NCI-H2029 treated with DMSO at 0.1 percent for 48 hours (cell line): ENCODE measurements around the gene ARR3.
A peak's percentile ranks its signal among the peaks of the same experiment; 100 is the strongest.
"Not testable (repeated sequence)": the region's sequence is repeated elsewhere in the genome, so short reads cannot be mapped to it uniquely, and the experiment has no call there.

Source experiments
- DNase-seq: peaks from one replicate; lab custom pipeline; 2025; lab: John Stamatoyannopoulos, UW

The ARR3 gene

DNA sequence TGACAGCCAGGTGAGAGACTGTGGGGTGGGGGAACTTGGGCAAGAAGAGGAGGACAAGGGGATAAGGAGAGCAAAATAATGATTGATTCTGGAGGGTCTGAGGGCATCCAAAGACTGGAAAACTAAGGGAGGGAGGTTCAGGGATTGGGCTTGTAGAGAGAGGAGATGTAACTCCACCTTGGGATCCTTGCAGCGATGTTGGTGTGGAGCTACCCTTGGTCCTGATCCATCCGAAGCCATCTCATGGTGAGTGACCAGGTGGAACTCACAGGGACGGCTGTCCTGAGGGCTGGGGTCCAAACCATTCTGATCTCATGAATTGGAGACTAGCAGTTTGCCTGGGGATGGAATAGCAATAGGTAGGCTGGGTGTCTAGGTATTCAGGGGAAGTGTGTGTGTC, 12.4 kb downstream of the ARR3 start:
- DNase-seq = no peak

DNA sequence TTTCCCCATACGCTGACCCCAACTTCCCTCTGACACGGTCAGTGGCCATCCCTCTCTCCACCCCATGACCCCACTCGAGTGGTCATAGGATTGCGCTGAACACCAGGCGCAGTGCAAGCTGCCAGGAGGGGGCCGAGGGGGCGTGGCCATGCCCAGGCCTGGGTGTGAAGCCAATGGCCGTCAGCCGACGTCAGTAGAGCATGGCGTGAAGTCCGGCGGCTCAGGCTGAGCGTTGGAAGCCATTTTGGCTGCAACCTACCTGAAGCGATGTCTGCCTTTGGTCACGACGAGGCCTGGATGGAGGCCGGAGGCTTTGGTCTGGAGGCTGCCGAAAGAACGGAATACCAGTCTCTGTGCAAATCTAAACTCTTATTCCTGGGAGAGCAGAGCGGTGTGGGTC, 13.8 kb downstream of the ARR3 start, which contains the start of gene RAB41:
RAB41 (plus strand) TSS at position 222 of the 400 bp plus-strand sequence; CDS start at position 268, 46 bp downstream.
- no peak for DNase-seq

DNA sequence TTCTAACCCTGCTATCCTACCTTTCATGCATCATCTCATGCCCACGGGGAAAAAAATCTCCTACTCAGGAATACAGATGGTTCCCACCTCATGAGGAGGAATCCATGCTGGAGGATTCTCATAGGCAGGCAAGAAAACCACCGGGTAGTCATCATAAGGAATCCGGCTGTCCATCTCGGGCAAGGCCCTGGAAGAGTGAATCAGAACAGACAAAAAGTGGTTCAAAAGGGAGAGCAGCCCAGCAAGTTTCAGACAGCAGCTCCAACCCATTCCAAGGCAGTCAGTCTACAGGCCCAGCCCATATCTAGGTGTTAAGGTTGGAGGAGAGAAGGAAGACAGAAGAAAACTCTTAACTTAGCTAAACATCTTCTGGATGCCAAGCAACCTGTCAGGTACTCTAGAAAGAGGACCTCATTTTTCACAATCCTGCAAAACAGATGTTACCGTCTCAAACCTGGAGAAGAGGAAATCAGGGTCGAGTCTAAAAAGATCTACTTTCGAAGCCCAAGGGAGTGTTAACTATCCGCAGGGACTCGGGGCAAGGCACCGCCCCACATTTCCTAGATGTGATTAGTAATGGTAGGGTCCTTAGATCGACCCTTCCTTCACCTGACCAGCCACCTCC, 21.1 kb downstream of the ARR3 start:
- no peak for DNase-seq

DNA sequence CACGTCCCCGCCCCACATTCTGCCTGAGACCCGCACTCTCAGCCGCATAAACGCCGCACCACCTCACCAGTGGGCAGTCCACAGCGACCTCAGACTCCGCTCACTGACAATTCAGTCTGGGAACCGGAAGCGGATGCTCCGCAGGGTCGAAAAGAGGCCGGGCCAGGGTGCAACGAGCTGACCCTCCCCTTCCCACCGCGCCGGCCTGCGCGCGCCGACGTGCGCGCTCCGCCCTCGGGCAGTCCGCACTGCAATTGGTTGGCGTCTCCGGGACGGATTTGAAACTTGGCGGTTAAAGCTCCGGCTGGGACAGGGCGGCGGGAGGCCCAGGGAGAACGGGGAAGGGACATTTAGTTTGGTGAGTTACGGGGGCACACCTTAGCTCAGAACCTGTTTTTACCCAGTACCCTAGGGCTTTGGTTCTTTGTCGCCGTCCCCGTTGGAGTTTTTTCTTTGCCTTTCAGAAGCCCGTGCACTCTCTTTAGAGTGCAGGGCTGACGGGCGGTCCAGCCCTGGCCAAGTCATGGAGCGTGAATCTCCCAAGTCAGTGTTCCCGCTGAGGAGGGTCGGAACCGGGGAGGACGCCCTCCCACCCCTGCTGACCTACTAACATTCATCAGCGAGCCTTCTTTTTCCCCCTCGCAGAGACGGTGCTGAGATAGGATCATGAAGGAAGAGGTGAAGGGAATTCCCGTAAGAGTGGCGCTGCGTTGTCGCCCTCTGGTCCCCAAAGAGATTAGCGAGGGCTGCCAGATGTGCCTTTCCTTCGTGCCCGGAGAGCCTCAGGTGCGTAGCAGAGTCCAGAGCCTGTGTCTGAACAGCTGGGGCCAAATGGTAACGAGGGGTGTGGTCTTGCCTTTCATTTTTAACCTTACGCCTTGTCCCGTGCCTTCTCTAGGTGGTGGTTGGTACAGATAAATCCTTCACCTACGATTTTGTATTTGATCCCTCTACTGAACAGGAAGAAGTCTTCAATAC, 21.9 kb downstream of the ARR3 start, which contains the start of the genes KIF4A and PDZD11:
KIF4A (plus strand) TSS at position 312 of the 978 bp plus-strand sequence; CDS start at position 667, 355 bp downstream.
PDZD11 (minus strand) TSS at position 135 of the 978 bp plus-strand sequence. CDS start 586 bp downstream, outside the sequence.
- DNase-seq = peak; percentile 3

DNA sequence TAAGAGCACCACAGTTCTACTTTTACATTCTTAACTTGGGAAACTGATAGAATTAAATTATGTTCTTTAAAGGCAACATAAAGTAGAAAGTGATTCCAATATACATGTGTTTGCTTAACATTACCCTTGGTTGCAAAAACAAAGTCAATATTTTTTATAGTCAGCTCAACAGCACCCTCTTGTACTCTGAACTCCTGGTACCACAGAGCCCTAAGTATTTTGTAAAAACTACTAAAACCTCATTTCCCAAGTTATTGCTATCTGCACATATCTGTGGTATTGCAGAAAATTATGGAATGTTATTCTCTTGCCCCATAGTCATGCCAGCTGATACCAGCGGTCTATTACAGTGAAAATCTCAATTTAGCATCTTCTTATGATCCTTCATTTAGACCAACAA, 24.7 kb downstream of the ARR3 start:
- no peak for DNase-seq

DNA sequence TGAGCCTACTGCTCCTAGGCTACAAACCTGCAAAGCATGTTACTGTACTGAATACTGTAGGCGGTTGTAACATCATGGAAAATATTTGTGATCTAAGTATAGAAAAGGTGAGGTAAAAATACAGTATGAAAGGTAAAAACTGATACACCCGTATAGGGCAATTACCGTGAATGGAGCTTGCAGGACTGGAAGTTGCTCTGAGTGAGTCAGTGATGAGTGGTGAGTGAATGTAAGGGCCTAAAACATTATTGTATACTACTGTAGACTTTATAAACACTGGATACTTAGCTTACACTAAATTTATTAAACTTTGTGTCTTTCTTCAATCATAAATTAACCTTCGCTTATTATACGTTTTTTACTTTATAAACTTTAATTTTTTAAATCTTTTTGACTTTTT, 25.5 kb downstream of the ARR3 start:
- DNase-seq = no peak

DNA sequence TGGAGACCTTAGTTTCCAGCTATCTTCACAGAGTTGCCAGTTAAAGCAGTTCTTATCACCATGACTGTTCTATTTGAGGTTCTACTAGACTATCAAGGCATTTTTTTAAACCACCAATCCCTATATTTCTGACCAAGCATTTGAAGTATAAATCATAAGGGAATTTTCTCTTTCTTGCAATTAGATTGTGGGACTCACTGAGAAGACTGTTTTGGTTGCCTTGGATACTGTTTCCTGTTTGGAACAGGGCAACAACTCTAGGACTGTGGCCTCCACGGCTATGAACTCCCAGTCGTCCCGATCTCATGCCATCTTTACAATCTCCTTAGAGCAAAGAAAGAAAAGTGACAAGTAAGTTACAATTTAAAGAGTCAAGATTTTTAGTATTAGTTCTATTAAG, 33.6 kb downstream of the ARR3 start:
- no peak for DNase-seq

DNA sequence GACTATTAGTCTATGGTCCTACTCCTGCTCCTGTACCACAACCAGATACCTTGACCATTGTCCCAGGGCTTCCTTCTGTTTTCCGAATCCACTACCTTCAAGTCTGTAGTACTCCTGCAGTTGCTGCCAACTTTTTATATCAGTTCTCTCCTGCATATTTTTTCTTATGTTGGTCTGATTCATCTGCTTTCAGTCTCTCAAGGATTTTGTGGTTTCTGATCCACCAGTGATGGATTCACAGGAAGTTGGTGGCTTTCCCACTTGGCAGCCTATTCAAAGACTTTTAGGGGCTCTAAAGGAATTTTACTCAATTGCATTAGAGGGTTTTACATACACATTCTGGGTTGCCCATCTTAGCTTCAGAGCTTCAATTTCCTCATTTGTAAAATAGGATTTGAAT, 45.4 kb downstream of the ARR3 start:
- DNase-seq = no peak

DNA sequence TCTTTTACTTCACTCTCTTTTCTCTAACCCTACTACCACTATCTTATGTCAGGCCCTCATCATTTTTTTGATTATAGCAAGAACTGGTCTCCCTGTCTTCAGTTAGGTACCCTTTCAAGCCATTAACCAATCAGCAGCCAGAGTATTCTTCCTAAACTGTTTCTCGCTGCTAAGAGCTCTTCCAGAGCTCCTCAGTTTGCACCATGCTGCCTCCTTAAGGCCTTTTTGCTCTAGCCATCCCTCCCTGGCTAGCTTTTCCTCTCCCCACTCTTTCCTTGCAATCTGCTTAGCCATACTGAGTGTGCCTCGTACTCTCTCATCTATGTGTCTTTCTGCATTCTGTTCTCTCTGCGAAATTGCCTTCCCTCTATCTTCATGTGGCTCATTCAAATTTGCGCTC, 54.6 kb downstream of the ARR3 start:
- no peak for DNase-seq

DNA sequence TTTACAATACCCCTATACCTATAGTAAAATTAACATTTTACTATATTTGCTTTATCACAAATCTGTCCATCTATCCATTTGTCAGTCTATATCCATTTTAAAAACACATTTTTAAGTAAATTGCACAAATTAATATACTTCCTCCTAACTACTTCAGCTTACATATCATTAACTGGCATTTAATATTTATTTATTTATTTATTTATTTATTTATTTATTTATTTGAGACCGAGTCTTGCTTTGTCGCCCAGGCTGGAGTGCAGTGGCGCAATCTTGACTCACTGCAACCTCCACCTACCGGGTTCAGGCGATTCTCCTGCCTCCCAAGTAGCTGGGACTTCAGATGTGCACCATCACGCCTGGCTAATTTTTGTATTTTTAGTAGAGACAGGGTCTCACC, 55.5 kb downstream of the ARR3 start:
- DNase-seq = not testable (repeated sequence)

DNA sequence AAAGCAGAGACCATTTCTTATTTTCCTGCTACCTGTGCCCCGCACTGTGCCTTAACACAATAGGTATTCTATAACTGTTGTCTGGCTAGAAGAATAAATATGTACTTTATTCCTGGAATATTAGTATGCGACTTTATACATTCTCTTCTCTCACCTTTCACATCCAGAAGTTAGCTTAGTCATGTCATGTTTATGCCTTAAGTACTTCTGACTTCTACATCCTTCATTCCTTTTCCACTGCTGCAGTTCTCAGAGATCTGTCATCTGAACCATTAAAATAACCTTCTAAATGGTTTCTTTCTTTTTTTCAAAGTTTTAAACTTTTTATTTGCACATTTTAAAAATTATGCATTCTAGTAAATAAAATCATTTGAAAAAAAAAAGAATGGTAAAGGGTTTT, 56.2 kb downstream of the ARR3 start:
- no peak for DNase-seq

DNA sequence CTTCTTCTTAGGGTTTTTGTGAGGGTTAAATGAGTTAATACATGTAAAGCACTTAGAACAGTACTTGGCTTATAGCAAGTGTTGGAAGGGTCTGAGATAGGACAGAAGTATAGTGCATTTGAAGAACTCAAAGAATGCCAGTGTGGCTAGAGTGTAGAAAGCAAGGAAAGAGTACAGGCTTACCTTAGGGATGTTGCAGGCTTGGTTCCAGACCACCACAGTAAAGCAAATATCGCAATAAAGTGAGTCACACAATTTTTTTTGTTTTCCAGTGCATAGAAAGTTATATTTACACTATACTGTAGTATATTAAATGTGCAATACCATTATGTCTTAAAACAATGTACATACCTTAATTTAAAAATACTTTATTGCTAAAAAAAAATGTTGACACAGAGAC, 63.0 kb downstream of the ARR3 start:
- no peak for DNase-seq
